GM12878 (cell line): ENCODE measurements around the gene IL17RA. TPM values are rescaled to one million over a fixed set of nuclear protein-coding genes. Genes with fewer than 3 reads are reported as not detected.

Experiments used
- ATAC-seq: fragments of 200-7000 bp; cut with Tn5 transposase; 3 replicates; pipeline ENCODE4 v1.9.1; 2020; ENCODE audit warnings: mild to moderate bottlenecking, moderate library complexity
- BruUV-seq: library from RNA; stranded (reverse); fragments of 400-500 nt; replicated peaks from 2 replicates; lab custom pipeline; 2021; lab: Mats Ljungman, UMichigan
- CTCF ChIA-PET: fragments of 300-600 bp; sonication (Branson Sonifier 250); formaldehyde crosslinking; extraction: SDS; loops from one replicate; lab custom pipeline; 2021; ENCODE audit warnings: inconsistent platforms; lab: Yijun Ruan, JAX
- POLR2A ChIA-PET: fragments of 350-600 bp; formaldehyde crosslinking; extraction: SDS; loops from one replicate; lab custom pipeline; 2021; ENCODE audit warnings: inconsistent platforms; lab: Charles Lee
- RAD21 ChIA-PET: fragments of 300-600 bp; sonication (Branson Sonifier 250); formaldehyde crosslinking; loops from one replicate; lab custom pipeline; 2023; ENCODE audit warnings: antibody characterized with exemption; ENCODE audit not compliant: unreplicated experiment; lab: Charles Lee
- SMC1A ChIA-PET: fragments of 300-600 bp; sonication (Branson Sonifier 250); formaldehyde crosslinking; loops from one replicate; lab custom pipeline; 2023; ENCODE audit not compliant: unreplicated experiment, uncharacterized antibody; lab: Charles Lee
- DNase-seq: peaks from one replicate; pipeline ENCODE4 v3.0.0-alpha.2; 2011; ENCODE audit warnings: low read depth, low spot score
- FAIRE-seq: peaks from 3 replicates; lab custom pipeline; 2011; peaks lifted over from hg19 to GRCh38; lab: Jason Lieb, UNC
- H2AFZ ChIP-seq: 2 replicates; pipeline ENCODE4 v1.6.0; 2011; ENCODE audit warnings: low read depth, low read length, control low read depth; ENCODE audit not compliant: control insufficient read depth
- H3K27ac ChIP-seq: 2 replicates; pipeline ENCODE4 v1.5.1; 2011; ENCODE audit warnings: control low read depth; ENCODE audit not compliant: control insufficient read depth, insufficient read depth
- H3K27me3 ChIP-seq, 2 experiments: replicated peaks in 1 of 2; 2 replicates each; pipeline versions ENCODE4 v1.6.0 to v1.6.1; 2011; ENCODE audit warnings: low read length in 1 of 2; ENCODE audit not compliant: control insufficient read depth in 2 of 2, insufficient read depth in 2 of 2
- H3K36me3 ChIP-seq, 2 experiments: 2 replicates each; pipeline ENCODE4 v1.5.1; 2011; ENCODE audit warnings: low read length in 1 of 2; ENCODE audit not compliant: control insufficient read depth in 2 of 2, insufficient read depth in 2 of 2
- H3K4me1 ChIP-seq: 2 replicates; pipeline ENCODE4 v1.6.1; 2011; ENCODE audit warnings: mild to moderate bottlenecking, low read length, moderate library complexity, mixed read lengths; ENCODE audit not compliant: control insufficient read depth, insufficient read depth
- H3K4me2 ChIP-seq: 2 replicates; pipeline ENCODE4 v1.6.0; 2011; ENCODE audit warnings: control low read depth; ENCODE audit not compliant: control insufficient read depth, insufficient read depth
- H3K4me3 ChIP-seq: fragments of 200-600 bp; sonication (generic); 2 replicates; pipeline ENCODE4 v1.5.1; 2016
- H3K79me2 ChIP-seq: 2 replicates; pipeline ENCODE4 v1.6.0; 2011; ENCODE audit warnings: low read length; ENCODE audit not compliant: control insufficient read depth, insufficient read depth
- H3K9ac ChIP-seq: 2 replicates; pipeline ENCODE4 v1.8.0; 2011; ENCODE audit warnings: low read length, control low read depth, mixed read lengths; ENCODE audit not compliant: control insufficient read depth, insufficient read depth
- H3K9me3 ChIP-seq: replicated peaks from 3 replicates; pipeline ENCODE4 v1.5.1; 2011; ENCODE audit warnings: mild to moderate bottlenecking, low read length; ENCODE audit not compliant: control insufficient read depth, insufficient read depth
- H4K20me1 ChIP-seq: 2 replicates; pipeline ENCODE4 v1.6.0; 2011; ENCODE audit not compliant: control insufficient read depth, insufficient read depth
- BMI1 ChIP-seq: fragments of 450-650 bp; IDR thresholded peaks from 2 replicates; pipeline ENCODE4 v1.6.1; 2016; ENCODE audit warnings: mild to moderate bottlenecking, moderate library complexity, borderline replicate concordance
- KLF5 ChIP-seq: fragments of 450-650 bp; IDR thresholded peaks from 2 replicates; pipeline ENCODE4 v1.6.1; 2014; ENCODE audit warnings: mild to moderate bottlenecking; ENCODE audit not compliant: partially characterized antibody
- LARP7 ChIP-seq: fragments of 450-650 bp; IDR thresholded peaks from 2 replicates; pipeline ENCODE4 v1.6.1; 2017; ENCODE audit warnings: mild to moderate bottlenecking
- NRF1 ChIP-seq: conservative IDR thresholded peaks from 2 replicates; pipeline ENCODE4 v1.6.1; 2011; ENCODE audit warnings: mild to moderate bottlenecking, low read depth, low read length, improper control_type of control experiment
- PAX8 ChIP-seq: fragments of 450-650 bp; IDR thresholded peaks from 2 replicates; pipeline ENCODE4 v1.6.1; 2017; ENCODE audit warnings: mild to moderate bottlenecking, moderate library complexity
- PML ChIP-seq: IDR thresholded peaks from 2 replicates; pipeline ENCODE4 v1.6.1; 2012; ENCODE audit warnings: low read length, inconsistent platforms
- RCOR1 ChIP-seq: conservative IDR thresholded peaks from 2 replicates; pipeline ENCODE4 v1.6.1; 2012; ENCODE audit warnings: low read depth, low read length, improper control_type of control experiment
- RELA ChIP-seq: fragments of 450-650 bp; IDR thresholded peaks from 2 replicates; pipeline ENCODE4 v1.8.0; 2014; ENCODE audit warnings: borderline replicate concordance; ENCODE audit not compliant: partially characterized antibody
- RELB ChIP-seq: fragments of 450-650 bp; IDR thresholded peaks from 2 replicates; pipeline ENCODE4 v1.6.1; 2017; ENCODE audit warnings: low read depth, mild to moderate bottlenecking, moderate library complexity
- SIX5 ChIP-seq: IDR thresholded peaks from 2 replicates; pipeline ENCODE4 v1.6.1; 2011; ENCODE audit warnings: mild to moderate bottlenecking, low read depth, low read length, moderate library complexity; ENCODE audit not compliant: severe bottlenecking
- SREBF1 ChIP-seq: IDR thresholded peaks from 2 replicates; pipeline ENCODE4 v1.6.1; 2012; ENCODE audit warnings: mild to moderate bottlenecking, low read length
- TAF1 ChIP-seq: IDR thresholded peaks from 2 replicates; pipeline ENCODE4 v1.6.1; 2011; ENCODE audit warnings: mild to moderate bottlenecking, low read depth, low read length, borderline replicate concordance
- ZNF207 ChIP-seq: fragments of 450-650 bp; IDR thresholded peaks from 2 replicates; pipeline ENCODE4 v1.6.1; 2014; ENCODE audit warnings: antibody characterized with exemption, mild to moderate bottlenecking, borderline replicate concordance
- WGBS: methylation state at CpG from one replicate; pipeline ENCODE4 v1.1.6; 2016; ENCODE audit warnings: low lambda C conversion rate; ENCODE audit not compliant: insufficient replicate concordance, insufficient coverage; ENCODE audit errors: missing lambda C conversion rate; 5-methylcytosine and 5-hydroxymethylcytosine counted together
- in situ Hi-C: fragments of 300-500 bp; cut with MboI; formaldehyde crosslinking; loops from 9 replicates; pipeline ENCODE4 v1.14.3; 2018; ENCODE audit warnings: mixed read lengths
- intact Hi-C: fragments of 100-400 bp; cut with micrococcal nuclease; formaldehyde crosslinking; loops from one replicate; pipeline ENCODE4 v1.14.2; 2022; ENCODE audit not compliant: unreplicated experiment
- polyA plus RNA-seq, 11 experiments: library from polyadenylated mRNA; depleted of rRNA in 4 of 11; unstranded in 6 of 11; stranded (reverse) in 5 of 11; fragments of >200 nt; fragmentation: Nextera tagmentation in 4 of 11; fragmentation: Illumina TruSeq in 1 of 11; extraction: Ambion mirVana in 4 of 11; extraction: Trizol in 1 of 11; gene quantifications; 1 replicate in 1 of 11; 2 replicates in 10 of 11; pipeline versions ENCODE4 v1.2.1 to v1.2.3, GENCODE V29; 2011 to 2016; ENCODE audit warnings: inconsistent platforms in 2 of 11, missing spikeins in 2 of 11, low read depth in 1 of 11
- total RNA-seq, 4 experiments: library from RNA; depleted of rRNA in 3 of 4; stranded (reverse); fragments of >200 nt in 3 of 4; fragmentation: Illumina TruSeq in 1 of 4; extraction: Trizol in 1 of 4; gene quantifications; 2 replicates each; pipeline versions ENCODE4 v1.2.1 to v1.2.3, GENCODE V29; 2013 to 2021
- TF ChIP-seq, protein P1 (sequence below): IDR thresholded peaks from 2 replicates; pipeline ENCODE4 v1.6.1; 2012; ENCODE audit warnings: mild to moderate bottlenecking, low read depth, low read length

The IL17RA gene
- total and polyA plus RNA-seq, 10 of the 15 experiments (the other 5 are each of a cell fraction or from before 2014, with no cell fraction given) = 0.71 to 10.2 (median 4.2) TPM

DNA sequence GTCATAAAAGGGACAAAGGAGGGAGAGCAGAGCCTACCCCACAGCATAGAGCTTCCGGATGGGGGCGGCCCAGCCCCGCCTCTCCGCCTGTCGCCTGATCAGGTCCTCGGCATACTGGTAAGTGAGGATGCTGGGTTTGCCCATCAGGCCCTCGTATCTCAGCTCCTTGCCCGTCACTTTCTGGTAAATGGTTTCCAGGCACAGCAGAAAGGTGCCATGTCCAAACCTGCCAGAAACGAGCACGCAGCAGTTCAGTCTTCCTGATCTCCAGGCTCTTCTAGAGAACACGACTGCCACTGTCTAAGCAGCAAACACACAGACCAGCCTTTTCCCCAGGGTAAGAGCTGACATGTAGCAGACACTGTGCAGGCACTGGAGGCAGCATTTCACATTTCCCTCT is 53.7 kb downstream of the IL17RA start:
- RAD21 ChIA-PET = no interaction called here
- no peak for TF ChIP-seq SIX5
- TF ChIP-seq RELB = no peak
- no peak for TF ChIP-seq RCOR1
- no peak for TF ChIP-seq TAF1
- no peak for TF ChIP-seq RELA
- no peak for TF ChIP-seq LARP7
- no peak for TF ChIP-seq PAX8
- no peak for TF ChIP-seq SREBF1
- no peak for TF ChIP-seq ZNF207
- TF ChIP-seq, protein P1, sequence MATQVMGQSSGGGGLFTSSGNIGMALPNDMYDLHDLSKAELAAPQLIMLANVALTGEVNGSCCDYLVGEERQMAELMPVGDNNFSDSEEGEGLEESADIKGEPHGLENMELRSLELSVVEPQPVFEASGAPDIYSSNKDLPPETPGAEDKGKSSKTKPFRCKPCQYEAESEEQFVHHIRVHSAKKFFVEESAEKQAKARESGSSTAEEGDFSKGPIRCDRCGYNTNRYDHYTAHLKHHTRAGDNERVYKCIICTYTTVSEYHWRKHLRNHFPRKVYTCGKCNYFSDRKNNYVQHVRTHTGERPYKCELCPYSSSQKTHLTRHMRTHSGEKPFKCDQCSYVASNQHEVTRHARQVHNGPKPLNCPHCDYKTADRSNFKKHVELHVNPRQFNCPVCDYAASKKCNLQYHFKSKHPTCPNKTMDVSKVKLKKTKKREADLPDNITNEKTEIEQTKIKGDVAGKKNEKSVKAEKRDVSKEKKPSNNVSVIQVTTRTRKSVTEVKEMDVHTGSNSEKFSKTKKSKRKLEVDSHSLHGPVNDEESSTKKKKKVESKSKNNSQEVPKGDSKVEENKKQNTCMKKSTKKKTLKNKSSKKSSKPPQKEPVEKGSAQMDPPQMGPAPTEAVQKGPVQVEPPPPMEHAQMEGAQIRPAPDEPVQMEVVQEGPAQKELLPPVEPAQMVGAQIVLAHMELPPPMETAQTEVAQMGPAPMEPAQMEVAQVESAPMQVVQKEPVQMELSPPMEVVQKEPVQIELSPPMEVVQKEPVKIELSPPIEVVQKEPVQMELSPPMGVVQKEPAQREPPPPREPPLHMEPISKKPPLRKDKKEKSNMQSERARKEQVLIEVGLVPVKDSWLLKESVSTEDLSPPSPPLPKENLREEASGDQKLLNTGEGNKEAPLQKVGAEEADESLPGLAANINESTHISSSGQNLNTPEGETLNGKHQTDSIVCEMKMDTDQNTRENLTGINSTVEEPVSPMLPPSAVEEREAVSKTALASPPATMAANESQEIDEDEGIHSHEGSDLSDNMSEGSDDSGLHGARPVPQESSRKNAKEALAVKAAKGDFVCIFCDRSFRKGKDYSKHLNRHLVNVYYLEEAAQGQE = no peak
- no peak for TF ChIP-seq BMI1
- no peak for TF ChIP-seq KLF5
- TF ChIP-seq NRF1 = no peak
- TF ChIP-seq PML = no peak
- FAIRE-seq (no peak), ATAC-seq (no peak), DNase-seq (no peak)
- POLR2A ChIA-PET = no interaction called here
- H3K4me2 ChIP-seq = no peak overlapping the region
- CTCF ChIA-PET = no interaction called here
- no TSS peak for BruUV-seq
- no peak overlapping the region for H3K4me3 ChIP-seq
- H3K79me2 ChIP-seq = no peaks in the 10 kb centered on the region
- H3K9me3 ChIP-seq = no peaks in the 10 kb centered on the region
- H2AFZ ChIP-seq = no peak overlapping the region
- H4K20me1 ChIP-seq = no peaks in the 10 kb centered on the region
- H3K4me1 ChIP-seq = no peaks in the 10 kb centered on the region
- 96% methylated on average over 11 of the region's 11 CpGs for WGBS
- in situ Hi-C loops (no loop called here), intact Hi-C loops (no loop called here)
- no peak overlapping the region for H3K9ac ChIP-seq
- SMC1A ChIA-PET = no interaction called here
- peaks cover 0 to 25% of the 10 kb centered on the region in 2 experiments; a peak in 3 of 4 replicates for H3K36me3 ChIP-seq
- no peak overlapping the region for H3K27ac ChIP-seq
- H3K27me3 ChIP-seq = no peaks in the 10 kb centered on the region
